Prostate gland (tissue), 2 donors: ENCODE measurements around the gene COL15A1. TPM values are rescaled to one million over a fixed set of nuclear protein-coding genes. Genes with fewer than 3 reads are reported as not detected.

Source experiments
- DNase-seq: peaks from one replicate; pipeline ENCODE4 v3.0.0-alpha.2; 2019; ENCODE audit warnings: low spot score
- H3K27ac ChIP-seq, 2 donors: fragments of 200-600 bp; sonication (generic); 2 replicates each; pipeline ENCODE4 v1.5.1; 2017 to 2019
- H3K27me3 ChIP-seq: fragments of 200-600 bp; sonication (generic); replicated peaks from 2 replicates; pipeline ENCODE4 v1.5.1; 2019; ENCODE audit not compliant: insufficient read depth
- H3K36me3 ChIP-seq, 2 donors: fragments of 200-600 bp; sonication (generic); 1 replicate in 1 of 2; 2 replicates in 1 of 2; pipeline versions ENCODE4 v1.5.1 to v1.8.1; 2017 to 2019
- H3K4me1 ChIP-seq: fragments of 200-600 bp; sonication (generic); replicated peaks from 2 replicates; pipeline ENCODE4 v1.5.1; 2019
- H3K4me3 ChIP-seq, 2 donors: fragments of 200-600 bp; sonication (generic); 2 replicates each; pipeline ENCODE4 v1.5.1; 2017 to 2019
- H3K9me3 ChIP-seq: fragments of 200-600 bp; sonication (generic); 2 replicates; pipeline ENCODE4 v1.5.1; 2017
- POLR2A ChIP-seq: fragments of 450-650 bp; IDR thresholded peaks from one replicate; pipeline ENCODE4 v1.6.1; 2016; ENCODE audit warnings: antibody characterized with exemption, mild to moderate bottlenecking
- POLR2AphosphoS5 ChIP-seq: sonication (generic); formaldehyde crosslinking; IDR thresholded peaks from one replicate; pipeline ENCODE4 v1.6.1; 2017; ENCODE audit warnings: antibody characterized with exemption
- WGBS: methylation state at CpG from one replicate; pipeline ENCODE4 v1.1.5; 2018; 5-methylcytosine and 5-hydroxymethylcytosine counted together
- intact Hi-C: fragments of 100-400 bp; cut with DNase I; formaldehyde crosslinking; loops from one replicate; pipeline ENCODE4 v1.14.2; 2022
- total RNA-seq, 2 donors: library from RNA; depleted of rRNA; stranded (reverse); fragments of >200 nt; gene quantifications; one replicate each; pipeline ENCODE4 v1.1.0, GENCODE V29; 2016
- TF ChIP-seq, protein P1 (sequence below), 4 experiments: fragments of 200-600 bp in 2 of 4; fragments of 450-650 bp in 2 of 4; sonication (generic) in 2 of 4; IDR thresholded peaks; 1 replicate in 3 of 4; 2 replicates in 1 of 4; pipeline ENCODE4 v1.5.1; 2016 to 2019; ENCODE audit warnings: antibody characterized with exemption in 4 of 4, mild to moderate bottlenecking in 2 of 4, moderate library complexity in 2 of 4

The COL15A1 gene
- total RNA-seq, 2 donors from 2014 or later, result 10.3 to 79.9 TPM

DNA sequence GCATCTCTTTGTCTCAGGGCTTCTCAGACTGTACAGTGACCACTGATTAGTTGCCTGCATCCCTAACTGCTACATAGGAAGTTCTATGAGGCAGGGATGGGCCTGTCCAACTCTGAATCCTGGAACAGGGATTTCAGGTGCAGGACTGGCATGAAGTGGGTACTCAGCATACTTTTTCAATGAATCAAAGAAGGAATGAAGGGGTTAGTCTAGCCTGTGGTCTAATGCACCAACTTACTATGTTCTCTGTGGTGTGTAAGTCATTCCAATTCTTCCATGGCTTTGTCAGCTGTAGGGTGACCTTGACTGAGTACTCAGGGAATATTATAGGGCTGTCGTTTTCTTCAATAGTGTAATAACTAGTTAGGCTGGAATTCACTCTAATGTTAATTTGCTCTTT lies 8.3 kb downstream of the COL15A1 start:
- no peaks in the 10 kb centered on the region for H3K36me3 ChIP-seq
- no peak overlapping the region for H3K27ac ChIP-seq
- TF ChIP-seq POLR2AphosphoS5 (no peak), POLR2A (no peak)
- TF ChIP-seq, protein P1, sequence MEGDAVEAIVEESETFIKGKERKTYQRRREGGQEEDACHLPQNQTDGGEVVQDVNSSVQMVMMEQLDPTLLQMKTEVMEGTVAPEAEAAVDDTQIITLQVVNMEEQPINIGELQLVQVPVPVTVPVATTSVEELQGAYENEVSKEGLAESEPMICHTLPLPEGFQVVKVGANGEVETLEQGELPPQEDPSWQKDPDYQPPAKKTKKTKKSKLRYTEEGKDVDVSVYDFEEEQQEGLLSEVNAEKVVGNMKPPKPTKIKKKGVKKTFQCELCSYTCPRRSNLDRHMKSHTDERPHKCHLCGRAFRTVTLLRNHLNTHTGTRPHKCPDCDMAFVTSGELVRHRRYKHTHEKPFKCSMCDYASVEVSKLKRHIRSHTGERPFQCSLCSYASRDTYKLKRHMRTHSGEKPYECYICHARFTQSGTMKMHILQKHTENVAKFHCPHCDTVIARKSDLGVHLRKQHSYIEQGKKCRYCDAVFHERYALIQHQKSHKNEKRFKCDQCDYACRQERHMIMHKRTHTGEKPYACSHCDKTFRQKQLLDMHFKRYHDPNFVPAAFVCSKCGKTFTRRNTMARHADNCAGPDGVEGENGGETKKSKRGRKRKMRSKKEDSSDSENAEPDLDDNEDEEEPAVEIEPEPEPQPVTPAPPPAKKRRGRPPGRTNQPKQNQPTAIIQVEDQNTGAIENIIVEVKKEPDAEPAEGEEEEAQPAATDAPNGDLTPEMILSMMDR (IDR thresholded peaks at IDR 0.05), result no peak
- 92% methylated on average over 1 of the region's 1 CpG for WGBS
- no peak overlapping the region for H3K4me3 ChIP-seq
- no peak for DNase-seq
- intact Hi-C loops, result no loop called here
- no peaks in the 10 kb centered on the region for H3K4me1 ChIP-seq
- H3K27me3 ChIP-seq, result peaks cover 2% of the 10 kb centered on the region
- H3K9me3 ChIP-seq, result no peaks in the 10 kb centered on the region

DNA sequence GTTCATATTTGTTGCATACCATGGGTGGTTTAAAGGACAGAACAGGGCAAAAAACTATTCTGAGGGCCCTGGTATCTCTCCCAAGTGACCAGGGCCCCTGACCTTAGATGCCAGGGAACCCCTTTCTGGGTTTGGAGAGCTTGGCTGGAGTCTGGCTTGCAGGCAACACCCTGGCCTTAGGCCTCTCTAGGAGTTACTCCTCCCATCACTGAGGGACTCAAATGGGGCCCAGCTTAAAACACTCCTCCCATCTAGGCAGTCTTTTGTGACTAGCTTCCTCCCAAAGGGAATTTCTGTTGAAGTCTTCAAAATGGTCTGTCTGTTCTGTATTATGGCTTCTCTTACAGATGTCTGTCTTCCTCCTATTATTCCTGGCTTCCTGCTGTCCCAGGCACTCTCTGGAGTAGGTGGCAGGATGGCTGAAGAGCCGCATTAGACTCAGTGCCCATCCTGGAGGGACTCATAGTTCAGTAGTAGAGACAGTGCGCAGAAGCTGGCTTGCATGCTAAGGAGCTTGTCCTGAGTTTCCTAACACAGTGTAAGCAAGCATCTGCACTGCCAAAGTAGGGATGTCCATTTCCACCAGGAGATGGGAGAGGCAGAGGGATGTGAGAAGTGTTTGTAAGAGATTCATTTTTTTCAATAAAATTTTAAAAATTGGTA lies 10.0 kb downstream of the COL15A1 start:
- no peaks in the 10 kb centered on the region for H3K9me3 ChIP-seq
- no peak overlapping the region for H3K4me3 ChIP-seq
- no peaks in the 10 kb centered on the region for H3K27me3 ChIP-seq
- WGBS, result 90% methylated on average over 2 of the region's 2 CpGs
- H3K4me1 ChIP-seq, result no peaks in the 10 kb centered on the region
- H3K36me3 ChIP-seq, result no peaks in the 10 kb centered on the region
- TF ChIP-seq POLR2AphosphoS5, result no peak
- TF ChIP-seq, protein P1 (IDR thresholded peaks at IDR 0.05), result no peak
- TF ChIP-seq POLR2A, result no peak
- H3K27ac ChIP-seq, result no peak overlapping the region
- intact Hi-C loops, result no loop called here
- DNase-seq, result no peak

DNA sequence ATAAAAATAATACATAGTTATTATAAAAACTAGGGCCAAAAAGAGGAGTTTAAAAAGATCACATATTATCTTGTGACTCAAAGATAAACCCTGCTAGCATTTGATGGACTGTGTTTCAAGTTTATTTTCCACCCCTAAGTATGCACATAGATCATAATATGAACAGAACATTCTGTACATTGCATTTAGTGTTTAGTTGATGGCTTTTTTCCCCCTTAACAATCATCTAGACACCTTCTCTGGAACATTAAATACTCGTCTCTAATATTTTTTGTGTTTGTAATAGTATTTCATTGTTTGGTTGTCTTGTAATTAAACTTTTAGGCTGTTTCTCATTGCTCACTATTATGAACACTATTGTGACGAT lies 10.5 kb downstream of the COL15A1 start:
- Histone ChIP-seq H3K27ac (no peak overlapping the region), H3K4me3 (no peak overlapping the region), H3K27me3 (no peaks in the 10 kb centered on the region), H3K9me3 (no peaks in the 10 kb centered on the region), H3K36me3 (no peaks in the 10 kb centered on the region), H3K4me1 (no peaks in the 10 kb centered on the region)
- DNase-seq, result no peak
- WGBS, result 63% methylated on average over 2 of the region's 2 CpGs
- intact Hi-C loops, result no loop called here
- TF ChIP-seq POLR2A (no peak), POLR2AphosphoS5 (no peak)
- TF ChIP-seq, protein P1 (IDR thresholded peaks at IDR 0.05), result no peak

DNA sequence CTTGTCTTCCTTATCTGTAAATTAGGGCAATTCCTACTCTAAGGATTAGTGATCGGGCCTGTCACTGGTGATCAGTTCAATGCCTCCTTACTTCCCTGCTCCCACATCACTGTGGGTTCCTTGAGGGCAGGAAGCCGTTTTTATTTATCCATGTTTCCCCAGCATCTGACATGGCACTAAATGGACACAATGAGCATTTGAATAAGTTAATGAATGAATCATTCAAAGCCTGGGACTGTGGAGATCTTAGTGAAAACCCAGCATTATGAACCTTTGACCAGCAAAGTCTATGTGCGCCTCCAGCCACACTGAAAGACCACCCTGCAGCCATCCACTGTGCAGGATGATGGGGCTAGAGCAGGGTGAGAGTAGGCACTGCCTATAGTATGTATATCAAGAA lies 11.6 kb downstream of the COL15A1 start:
- DNase-seq, result no peak
- Histone ChIP-seq H3K27ac (no peak overlapping the region), H3K36me3 (no peaks in the 10 kb centered on the region), H3K4me3 (no peak overlapping the region), H3K27me3 (no peaks in the 10 kb centered on the region), H3K4me1 (no peaks in the 10 kb centered on the region), H3K9me3 (no peaks in the 10 kb centered on the region)
- TF ChIP-seq POLR2A (no peak), POLR2AphosphoS5 (no peak)
- TF ChIP-seq, protein P1 (IDR thresholded peaks at IDR 0.05), result no peak
- WGBS, result 85% methylated on average over 3 of the region's 3 CpGs
- intact Hi-C loops, result no loop called here

DNA sequence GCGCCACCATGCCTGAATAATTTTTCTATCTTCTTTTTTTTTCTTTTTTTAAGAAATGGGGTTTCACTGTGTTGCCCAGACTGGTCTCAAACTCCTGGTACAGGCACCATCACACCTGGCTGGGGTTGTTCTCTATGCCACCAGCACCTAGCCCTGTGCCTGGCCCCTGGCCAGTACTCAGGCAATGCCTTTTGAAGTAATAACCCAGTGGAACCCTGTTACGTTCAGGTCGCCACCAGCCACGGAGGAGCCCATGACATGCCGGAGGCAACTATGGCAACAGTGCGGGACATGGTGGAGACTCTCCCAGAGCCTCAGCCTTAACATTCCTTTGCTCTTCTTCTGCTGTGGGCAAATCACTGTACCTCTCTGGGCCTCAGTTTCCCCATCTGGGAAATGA lies 14.1 kb downstream of the COL15A1 start:
- no peak overlapping the region for H3K27ac ChIP-seq
- no peaks in the 10 kb centered on the region for H3K27me3 ChIP-seq
- no peak for DNase-seq
- no peaks in the 10 kb centered on the region for H3K36me3 ChIP-seq
- H3K4me1 ChIP-seq, result no peaks in the 10 kb centered on the region
- no peak overlapping the region for H3K4me3 ChIP-seq
- 90% methylated on average over 6 of the region's 6 CpGs for WGBS
- H3K9me3 ChIP-seq, result no peaks in the 10 kb centered on the region
- intact Hi-C loops, result no loop called here
- TF ChIP-seq, protein P1 (IDR thresholded peaks at IDR 0.05), result no peak
- TF ChIP-seq POLR2A (no peak), POLR2AphosphoS5 (no peak)
